ENCODE measurements around the gene MAPK13. TPM values are rescaled to one million over a fixed set of nuclear protein-coding genes. Genes with fewer than 3 reads are reported as not detected.

Gene MAPK13
- total and polyA plus RNA-seq, 2 donors (not counting 1 experiment from before 2014, with no cell fraction given), result 20.6 to 34.8 TPM

GRCh38 chr6:36113049-36113448, 17.3 kb upstream of the MAPK13 start:
- no peak for ATAC-seq (ENCODE audit: low read depth)
- TF ChIP-seq, protein P1, sequence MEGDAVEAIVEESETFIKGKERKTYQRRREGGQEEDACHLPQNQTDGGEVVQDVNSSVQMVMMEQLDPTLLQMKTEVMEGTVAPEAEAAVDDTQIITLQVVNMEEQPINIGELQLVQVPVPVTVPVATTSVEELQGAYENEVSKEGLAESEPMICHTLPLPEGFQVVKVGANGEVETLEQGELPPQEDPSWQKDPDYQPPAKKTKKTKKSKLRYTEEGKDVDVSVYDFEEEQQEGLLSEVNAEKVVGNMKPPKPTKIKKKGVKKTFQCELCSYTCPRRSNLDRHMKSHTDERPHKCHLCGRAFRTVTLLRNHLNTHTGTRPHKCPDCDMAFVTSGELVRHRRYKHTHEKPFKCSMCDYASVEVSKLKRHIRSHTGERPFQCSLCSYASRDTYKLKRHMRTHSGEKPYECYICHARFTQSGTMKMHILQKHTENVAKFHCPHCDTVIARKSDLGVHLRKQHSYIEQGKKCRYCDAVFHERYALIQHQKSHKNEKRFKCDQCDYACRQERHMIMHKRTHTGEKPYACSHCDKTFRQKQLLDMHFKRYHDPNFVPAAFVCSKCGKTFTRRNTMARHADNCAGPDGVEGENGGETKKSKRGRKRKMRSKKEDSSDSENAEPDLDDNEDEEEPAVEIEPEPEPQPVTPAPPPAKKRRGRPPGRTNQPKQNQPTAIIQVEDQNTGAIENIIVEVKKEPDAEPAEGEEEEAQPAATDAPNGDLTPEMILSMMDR (IDR thresholded peaks at IDR 0.05), result no peak
- no peak for TF ChIP-seq EZH2 (IDR thresholded peaks at IDR 0.05; ENCODE audit: borderline replicate concordance, insufficient read depth, low read depth, low read length, poor library complexity, severe bottlenecking)
- CTCF ChIA-PET, result interaction anchor here (0.6 to 2.6 kb wide), 5 partner anchors 8 to 742 kb away, joined by 3 to 20 read pairs (median 4); partner anchors contain the start of gene MAPK14
- no peak for DNase-seq
- H3K27me3 ChIP-seq (replicated peaks in 1 of 4; ENCODE audit: control extremely low read depth in 1 of 4, control insufficient read depth in 3 of 4, insufficient read depth in 4 of 4, low read length in 3 of 4), result no peaks in the 10 kb centered on the region
- peaks cover 0 to 5% of the 10 kb centered on the region in 2 experiments for H3K36me3 ChIP-seq (replicated peaks in 1 of 2; ENCODE audit: control extremely low read depth in 1 of 2, control insufficient read depth in 1 of 2, extremely low read depth in 1 of 2, insufficient read depth in 2 of 2, low read length in 1 of 2)
- peak overlapping the region in 1 of 5 experiments; percentile 5 for H3K4me3 ChIP-seq (ENCODE audit: control extremely low read depth in 1 of 5, extremely low read depth in 1 of 5, insufficient read depth in 1 of 5, low read depth in 2 of 5, low read length in 4 of 5)
- no peaks in the 10 kb centered on the region for H3K9me3 Mint-ChIP-seq (ENCODE audit: insufficient read depth)
- H2AFZ ChIP-seq (ENCODE audit: insufficient read depth, low read depth, low read length, poor library complexity, severe bottlenecking), result no peak overlapping the region
- peak overlapping the region; percentile 57 for H3K4me3 Mint-ChIP-seq
- no peaks in the 10 kb centered on the region for H3K27me3 Mint-ChIP-seq
- H3K27ac Mint-ChIP-seq, result peak overlapping the region; percentile 32
- no peaks in the 10 kb centered on the region for H3K9me3 ChIP-seq (ENCODE audit: control extremely low read depth in 1 of 3, control insufficient read depth in 2 of 3, insufficient read depth in 1 of 3, low read length in 2 of 3)
- no peaks in the 10 kb centered on the region for H4K20me1 ChIP-seq (ENCODE audit: control insufficient read depth, insufficient read depth, low read length, poor library complexity, severe bottlenecking)
- H3K9ac ChIP-seq (ENCODE audit: low read length), result peak overlapping the region; percentile 3
- H3K27ac ChIP-seq (ENCODE audit: low read length in 2 of 2), result peak overlapping the region; percentile 75 to 83
- POLR2A ChIA-PET, result interaction anchor here (0.6 kb wide), 1 partner anchor 84 kb away, joined by 6 read pairs; no protein-coding TSS in a partner anchor
- H3K4me1 Mint-ChIP-seq, result peaks cover 89% of the 10 kb centered on the region
- H3K4me2 ChIP-seq (replicated peaks; ENCODE audit: low read depth, low read length, poor library complexity, severe bottlenecking), result peak overlapping the region; percentile 77
- peaks cover 24% of the 10 kb centered on the region for H3K79me2 ChIP-seq (ENCODE audit: control insufficient read depth, insufficient read depth, low read length)
- intact Hi-C loops (cut with micrococcal nuclease), result no loop called here
- peaks cover 92 to 93% of the 10 kb centered on the region in 2 donors for H3K4me1 ChIP-seq (ENCODE audit: control insufficient read depth in 2 of 2, insufficient read depth in 2 of 2, low read length in 2 of 2)

DNA sequence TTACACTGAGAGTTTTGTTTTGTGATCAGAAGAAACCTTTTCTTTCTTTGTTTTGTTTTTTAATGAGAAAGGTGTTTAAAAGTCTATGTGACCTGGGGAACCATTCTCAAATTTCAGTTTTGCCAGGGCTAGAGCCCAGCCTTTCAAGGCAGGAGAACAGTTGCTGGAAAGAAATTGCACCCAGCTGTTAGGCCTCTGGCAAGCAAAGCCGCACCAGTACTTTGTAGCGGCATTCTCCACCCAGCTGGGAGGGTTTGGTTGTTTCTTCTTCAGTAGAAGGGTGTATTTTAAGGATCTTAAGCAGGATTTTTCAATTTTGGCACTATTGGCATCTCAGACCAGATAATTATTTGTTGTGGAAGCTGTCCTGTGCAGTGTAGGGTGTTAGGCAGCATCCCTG, 16.6 kb upstream of the MAPK13 start:
- peak overlapping the region; percentile 3 for H3K9ac ChIP-seq (ENCODE audit: low read length)
- intact Hi-C loops (cut with micrococcal nuclease), result loop anchor here (2.0 kb wide), 1 partner anchor 17 kb away; the partner anchor contains the start of gene MAPK13
- TF ChIP-seq, protein P1 (IDR thresholded peaks at IDR 0.05), result no peak
- TF ChIP-seq EZH2 (IDR thresholded peaks at IDR 0.05; ENCODE audit: borderline replicate concordance, insufficient read depth, low read depth, low read length, poor library complexity, severe bottlenecking), result no peak
- Mint-ChIP-seq H3K4me1 (peaks cover 89% of the 10 kb centered on the region), H3K9me3 (ENCODE audit: insufficient read depth) (no peaks in the 10 kb centered on the region), H3K27me3 (no peaks in the 10 kb centered on the region), H3K4me3 (peak overlapping the region; percentile 24), H3K27ac (peak overlapping the region; percentile 32)
- DNase-seq, result no peak
- 92% methylated on average over 2 of the region's 2 CpGs for WGBS (ENCODE audit: insufficient coverage)
- H3K4me3 ChIP-seq (ENCODE audit: control extremely low read depth in 1 of 5, extremely low read depth in 1 of 5, insufficient read depth in 1 of 5, low read depth in 2 of 5, low read length in 4 of 5), result peak overlapping the region in 1 of 5 experiments; percentile 5
- ChIA-PET CTCF (interaction anchor here (0.6 to 1.8 kb wide), 2 partner anchors 19 to 743 kb away, joined by 3 to 8 read pairs; no protein-coding TSS in a partner anchor), POLR2A (interaction anchor here (0.6 kb wide), 1 partner anchor 84 kb away, joined by 6 read pairs; no protein-coding TSS in a partner anchor)
- peaks cover 30% of the 10 kb centered on the region for H3K79me2 ChIP-seq (ENCODE audit: control insufficient read depth, insufficient read depth, low read length)
- no peaks in the 10 kb centered on the region for H4K20me1 ChIP-seq (ENCODE audit: control insufficient read depth, insufficient read depth, low read length, poor library complexity, severe bottlenecking)
- peaks cover 92 to 93% of the 10 kb centered on the region in 2 donors for H3K4me1 ChIP-seq (ENCODE audit: control insufficient read depth in 2 of 2, insufficient read depth in 2 of 2, low read length in 2 of 2)
- no peaks in the 10 kb centered on the region for H3K27me3 ChIP-seq (replicated peaks in 1 of 4; ENCODE audit: control extremely low read depth in 1 of 4, control insufficient read depth in 3 of 4, insufficient read depth in 4 of 4, low read length in 3 of 4)
- peak overlapping the region; percentile 13 for H2AFZ ChIP-seq (ENCODE audit: insufficient read depth, low read depth, low read length, poor library complexity, severe bottlenecking)
- ATAC-seq (ENCODE audit: low read depth), result no peak
- peak overlapping the region; percentile 77 for H3K4me2 ChIP-seq (replicated peaks; ENCODE audit: low read depth, low read length, poor library complexity, severe bottlenecking)
- no peaks in the 10 kb centered on the region for H3K36me3 ChIP-seq (replicated peaks in 1 of 2; ENCODE audit: control extremely low read depth in 1 of 2, control insufficient read depth in 1 of 2, extremely low read depth in 1 of 2, insufficient read depth in 2 of 2, low read length in 1 of 2)
- H3K9me3 ChIP-seq (ENCODE audit: control extremely low read depth in 1 of 3, control insufficient read depth in 2 of 3, insufficient read depth in 1 of 3, low read length in 2 of 3), result no peaks in the 10 kb centered on the region
- H3K27ac ChIP-seq (ENCODE audit: low read length in 2 of 2), result peak overlapping the region; percentile 75 to 83
